IPS-20b (cell line): ENCODE results near the gene RETREG1.

Source experiments
- H3K27ac ChIP-seq: one replicate; pipeline ENCODE4 v1.5.1; 2013; ENCODE audit warnings: low read length
- H3K27me3 ChIP-seq: 2 replicates; pipeline ENCODE4 v1.6.1; 2013; ENCODE audit warnings: mild to moderate bottlenecking, low read length, inconsistent platforms; ENCODE audit not compliant: insufficient read depth
- H3K36me3 ChIP-seq: 2 replicates; pipeline ENCODE4 v1.6.1; 2013; ENCODE audit warnings: low read depth, mild to moderate bottlenecking, inconsistent platforms, low read length, moderate library complexity; ENCODE audit not compliant: insufficient read depth
- H3K4me1 ChIP-seq: 2 replicates; pipeline ENCODE4 v1.6.1; 2013; ENCODE audit warnings: mild to moderate bottlenecking, control low read depth, inconsistent platforms, low read length, moderate library complexity; ENCODE audit not compliant: insufficient read depth
- H3K4me3 ChIP-seq: 2 replicates; pipeline ENCODE4 v1.5.1; 2013; ENCODE audit warnings: mild to moderate bottlenecking, low read length, inconsistent platforms
- H3K9ac ChIP-seq: 2 replicates; pipeline ENCODE4 v1.6.1; 2013; ENCODE audit warnings: low read depth, mild to moderate bottlenecking, inconsistent platforms, low read length, moderate library complexity
- H3K9me3 ChIP-seq: 2 replicates; pipeline ENCODE4 v1.6.1; 2013; ENCODE audit warnings: mild to moderate bottlenecking, low read depth, low read length, inconsistent platforms; ENCODE audit not compliant: insufficient read depth

The RETREG1 gene

DNA sequence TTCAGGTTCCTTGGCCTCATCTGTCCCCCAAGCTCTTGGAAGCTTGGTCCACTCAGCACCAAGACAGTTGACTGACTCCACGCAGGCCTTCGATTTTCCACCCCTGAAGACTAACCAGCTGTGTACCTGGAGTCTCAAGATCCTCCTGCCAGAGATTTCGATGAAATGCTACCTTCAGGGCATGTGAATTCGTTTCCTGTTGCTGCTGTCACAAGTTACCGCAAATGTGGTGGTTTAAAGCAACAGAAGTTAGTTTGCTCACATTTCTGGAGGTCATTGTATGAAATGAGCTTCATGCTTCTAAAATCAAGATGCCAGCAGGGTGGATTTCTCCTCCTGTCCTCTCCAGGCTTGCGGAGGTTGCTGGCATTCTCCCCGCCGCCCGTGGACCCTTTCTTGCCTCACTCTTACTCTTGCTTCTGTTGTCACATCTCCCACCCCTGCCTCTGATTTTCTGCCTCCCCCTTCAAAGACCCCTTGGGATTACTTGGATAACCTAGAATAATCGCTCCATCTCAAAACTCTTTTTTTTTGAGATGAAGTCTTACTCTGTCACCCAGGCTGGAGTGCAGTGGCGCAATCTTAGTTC, 27.6 kb upstream of the RETREG1 start:
- H3K9me3 ChIP-seq: peaks cover 4% of the 10 kb centered on the region; the same call in 1 of the 2 replicates
- H3K36me3 ChIP-seq: no peaks in the 10 kb centered on the region
- no peaks in the 10 kb centered on the region for H3K4me1 ChIP-seq
- no peak overlapping the region for H3K9ac ChIP-seq
- no peak overlapping the region for H3K27ac ChIP-seq
- no peaks in the 10 kb centered on the region for H3K27me3 ChIP-seq
- no peak overlapping the region for H3K4me3 ChIP-seq

DNA sequence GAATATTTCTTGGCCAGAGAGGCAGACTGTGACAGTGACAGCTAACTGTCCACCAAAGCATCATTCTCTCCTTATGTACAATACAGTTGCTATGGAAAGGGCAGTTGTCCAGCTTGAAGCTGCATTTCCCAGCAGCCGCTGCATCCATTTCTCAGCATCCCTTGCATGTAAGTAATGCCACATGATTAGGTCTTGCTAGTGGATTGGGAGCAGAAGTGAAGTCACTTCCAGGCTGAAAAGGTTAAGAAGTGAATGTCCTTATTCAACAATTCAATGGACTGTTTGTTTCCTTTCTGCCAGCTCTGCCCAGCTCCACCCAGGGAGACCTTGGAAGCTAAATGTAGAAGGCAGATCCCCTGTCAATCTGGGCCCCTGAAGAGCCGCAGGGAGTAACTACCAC, 26.1 kb upstream of the RETREG1 start:
- Histone ChIP-seq H3K9ac (no peak overlapping the region), H3K9me3 (peaks cover 6% of the 10 kb centered on the region; the same call in 1 of the 2 replicates), H3K36me3 (no peaks in the 10 kb centered on the region), H3K27me3 (no peaks in the 10 kb centered on the region), H3K4me3 (no peak overlapping the region), H3K4me1 (no peaks in the 10 kb centered on the region), H3K27ac (no peak overlapping the region)

DNA sequence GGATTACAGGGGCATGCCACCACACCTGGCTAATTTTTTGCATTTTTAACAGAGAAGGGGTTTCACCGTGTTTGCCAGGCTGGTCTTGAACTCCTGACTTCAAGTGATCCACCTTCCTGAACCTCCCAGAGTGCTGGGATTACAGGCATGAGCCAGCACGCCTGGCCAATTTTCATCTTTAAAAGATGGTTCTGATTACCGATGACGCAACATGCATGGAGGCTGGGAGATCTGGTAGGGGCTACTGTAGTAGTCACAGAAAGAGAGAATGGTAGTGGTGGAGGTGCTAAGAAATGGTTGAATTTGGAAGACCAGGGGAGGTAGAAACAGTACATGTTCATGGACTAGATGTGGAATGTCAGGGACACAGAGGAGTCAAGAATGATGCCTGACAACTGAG, 22.4 kb upstream of the RETREG1 start:
- Histone ChIP-seq H3K9ac (no peak overlapping the region), H3K36me3 (no peaks in the 10 kb centered on the region), H3K27me3 (no peaks in the 10 kb centered on the region), H3K4me3 (no peak overlapping the region), H3K4me1 (no peaks in the 10 kb centered on the region), H3K27ac (no peak overlapping the region), H3K9me3 (peaks cover 6% of the 10 kb centered on the region; the same call in 1 of the 2 replicates)

DNA sequence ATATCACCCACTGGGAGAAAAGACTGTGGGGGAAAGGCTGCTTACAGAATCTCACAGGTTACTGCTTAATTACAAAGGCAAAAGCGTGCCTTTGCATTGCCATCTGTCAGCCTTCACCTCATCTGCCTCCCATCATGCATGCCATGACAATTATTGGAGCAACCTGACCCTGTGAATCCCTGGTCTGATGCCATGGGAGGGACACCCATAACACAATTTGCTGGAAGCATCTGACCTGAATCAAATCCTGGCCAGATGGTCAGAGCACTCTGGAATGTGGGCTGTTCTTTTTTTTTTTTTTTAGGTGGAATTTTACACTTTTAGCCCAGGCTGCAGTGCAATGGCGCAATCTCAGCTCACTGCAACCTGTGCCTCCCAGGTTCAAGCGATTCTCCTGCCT, 11.6 kb upstream of the RETREG1 start:
- no peak overlapping the region for H3K9ac ChIP-seq
- no peaks in the 10 kb centered on the region; the same call in 1 of the 2 replicates for H3K27me3 ChIP-seq
- no peaks in the 10 kb centered on the region for H3K9me3 ChIP-seq
- H3K4me3 ChIP-seq: no peak overlapping the region
- no peaks in the 10 kb centered on the region for H3K4me1 ChIP-seq
- no peaks in the 10 kb centered on the region for H3K36me3 ChIP-seq
- no peak overlapping the region for H3K27ac ChIP-seq

DNA sequence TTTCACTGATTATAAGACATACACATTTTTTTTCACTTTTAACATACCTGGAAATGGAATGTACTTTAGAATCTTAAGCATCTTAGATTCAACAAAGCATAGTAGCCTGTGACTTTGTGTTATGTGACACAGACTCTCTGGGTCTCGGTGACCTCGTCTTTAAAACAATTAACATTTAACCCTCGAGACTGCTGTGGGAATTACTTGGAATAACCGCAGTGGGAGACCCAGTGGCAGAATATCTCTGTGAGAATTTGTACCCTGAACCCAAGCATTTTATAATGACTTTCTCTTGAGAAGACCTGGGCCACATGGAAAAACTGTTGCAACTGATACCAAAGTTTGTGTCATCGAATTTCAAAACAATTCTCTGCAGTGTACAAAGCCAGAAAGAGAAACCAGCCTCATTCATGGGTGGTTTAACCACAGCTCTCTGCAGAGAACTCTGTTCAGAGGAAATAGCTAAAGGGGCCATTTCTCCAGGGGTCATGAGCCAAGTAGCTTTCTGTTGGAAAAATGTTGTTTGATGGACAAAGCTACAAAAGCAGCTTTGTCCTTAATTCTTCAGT, 10.0 kb upstream of the RETREG1 start:
- Histone ChIP-seq H3K27me3 (no peaks in the 10 kb centered on the region; the same call in 1 of the 2 replicates), H3K36me3 (no peaks in the 10 kb centered on the region), H3K4me3 (no peak overlapping the region), H3K27ac (no peak overlapping the region), H3K9me3 (no peaks in the 10 kb centered on the region), H3K9ac (no peak overlapping the region), H3K4me1 (no peaks in the 10 kb centered on the region)

DNA sequence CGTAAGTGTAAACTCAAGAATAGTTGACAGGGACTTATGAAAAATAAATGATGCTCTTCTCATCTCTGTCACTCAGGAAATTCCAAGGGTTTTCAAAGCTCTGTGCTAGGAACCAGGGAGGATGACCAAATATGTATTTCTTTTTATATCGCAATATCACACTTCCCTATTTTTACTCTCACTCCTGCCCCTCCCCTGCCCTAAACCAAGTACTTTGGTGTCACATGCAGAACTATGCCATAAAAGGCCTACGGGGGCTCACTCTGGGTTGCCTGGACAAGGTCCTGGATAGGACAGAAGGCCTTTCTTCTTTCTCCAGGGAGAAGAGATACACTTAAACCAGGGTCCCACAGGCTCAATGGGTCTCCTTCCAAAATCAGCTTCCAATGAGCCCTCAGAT, 8.3 kb upstream of the RETREG1 start:
- Histone ChIP-seq H3K27me3 (peaks cover 2% of the 10 kb centered on the region; the same call in 1 of the 2 replicates), H3K27ac (no peak overlapping the region), H3K9ac (no peak overlapping the region), H3K36me3 (no peaks in the 10 kb centered on the region), H3K4me1 (no peaks in the 10 kb centered on the region), H3K9me3 (no peaks in the 10 kb centered on the region), H3K4me3 (no peak overlapping the region)

DNA sequence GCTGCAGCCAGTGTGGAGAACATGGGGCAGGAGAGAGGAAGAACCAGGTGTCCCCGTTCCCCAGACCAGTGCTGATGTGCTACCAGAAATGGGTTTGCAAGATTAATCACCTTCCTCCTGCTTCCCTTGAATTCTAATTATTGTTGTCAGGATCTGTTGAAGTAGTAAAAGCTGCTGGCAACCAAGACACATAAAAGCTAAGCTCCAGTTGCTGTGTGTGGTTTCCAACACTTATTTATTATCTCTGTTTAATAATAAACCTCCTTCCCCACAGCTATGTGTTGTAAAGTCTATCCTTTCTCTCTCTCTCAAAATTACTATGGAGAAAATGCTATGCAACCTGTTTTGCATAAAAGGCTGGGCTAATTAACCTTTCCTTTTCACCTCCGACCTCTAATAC, 2.3 kb upstream of the RETREG1 start:
- H3K36me3 ChIP-seq: no peaks in the 10 kb centered on the region
- H3K27ac ChIP-seq: no peak overlapping the region
- H3K27me3 ChIP-seq: peaks cover 58% of the 10 kb centered on the region
- H3K4me1 ChIP-seq: peaks cover 4% of the 10 kb centered on the region
- H3K4me3 ChIP-seq: no peak overlapping the region
- H3K9me3 ChIP-seq: no peaks in the 10 kb centered on the region
- no peak overlapping the region for H3K9ac ChIP-seq

DNA sequence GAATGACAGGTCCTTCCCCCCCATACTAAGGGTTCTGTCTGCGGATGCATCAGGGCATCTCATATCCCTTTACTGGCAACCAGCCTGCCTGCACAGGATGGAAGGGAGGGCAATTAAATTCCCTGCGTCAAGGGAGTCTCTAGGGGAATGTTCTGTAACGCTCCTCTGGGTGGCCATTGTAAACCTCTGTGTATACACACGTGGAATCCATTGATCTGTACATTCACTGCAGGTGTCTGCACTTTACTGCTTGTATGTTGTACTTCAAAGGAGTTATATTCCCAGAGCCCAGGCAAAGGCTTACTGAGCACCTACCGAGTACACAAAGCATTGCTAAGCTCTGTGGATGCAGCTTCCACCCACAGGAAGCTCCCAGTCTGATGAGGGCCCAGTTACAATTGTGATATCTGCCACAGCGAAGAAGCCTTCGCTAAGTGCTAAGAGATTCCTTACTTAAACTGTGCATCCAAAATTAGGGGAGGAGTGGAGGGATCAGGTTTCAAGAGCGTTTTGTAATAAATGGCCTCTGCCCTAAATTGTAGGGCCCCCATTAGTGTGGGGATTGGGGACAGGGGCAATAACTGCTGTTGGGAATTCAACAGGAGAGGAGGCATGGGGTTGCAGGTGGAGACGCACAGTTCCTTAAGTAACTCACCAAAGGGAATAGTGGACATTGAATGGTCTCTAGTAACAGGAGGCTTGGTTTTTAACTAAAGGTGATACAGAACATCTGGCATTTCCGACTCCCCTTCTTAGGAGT, 1.5 kb upstream of the RETREG1 start:
- Histone ChIP-seq H3K27me3 (peaks cover 61% of the 10 kb centered on the region), H3K9ac (no peak overlapping the region), H3K4me1 (peaks cover 4% of the 10 kb centered on the region), H3K4me3 (no peak overlapping the region), H3K36me3 (no peaks in the 10 kb centered on the region), H3K27ac (no peak overlapping the region), H3K9me3 (no peaks in the 10 kb centered on the region)

DNA sequence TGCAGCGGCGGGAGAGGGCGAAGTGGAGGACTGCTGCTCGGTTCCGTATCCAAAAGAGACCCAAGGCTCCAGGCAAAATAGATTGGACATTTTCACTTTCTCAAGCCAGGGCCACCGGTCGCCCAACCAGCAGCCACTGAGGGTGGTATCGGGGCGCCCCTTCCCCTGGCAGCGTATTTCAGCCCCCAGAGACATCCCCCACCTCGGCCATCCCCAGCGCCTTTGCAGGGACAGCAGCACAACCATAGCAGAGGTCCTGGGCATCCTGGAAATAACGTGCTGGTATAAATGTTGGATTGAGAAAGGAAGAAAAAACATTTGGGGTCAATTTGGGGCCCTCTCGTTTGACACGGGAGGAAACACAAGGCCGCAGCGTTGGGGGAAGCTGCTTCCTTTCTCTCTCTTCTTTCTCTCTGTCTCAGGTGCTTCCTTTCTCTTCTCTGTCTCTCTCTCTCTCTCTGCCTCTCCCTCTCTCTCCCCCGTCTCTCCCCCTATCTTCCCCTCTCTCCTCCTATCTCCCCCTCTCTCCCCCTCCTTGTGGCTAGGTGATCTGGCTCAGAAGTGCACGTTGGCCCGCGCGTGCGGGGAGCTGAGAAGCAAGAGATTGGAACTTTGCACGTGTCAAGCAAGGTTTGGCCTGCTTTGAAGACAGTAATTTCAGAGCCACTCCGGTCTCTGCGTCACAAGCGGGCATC, 624 bp upstream of the RETREG1 start:
- peaks cover 61% of the 10 kb centered on the region for H3K27me3 ChIP-seq
- H3K27ac ChIP-seq: no peak overlapping the region
- H3K9me3 ChIP-seq: no peaks in the 10 kb centered on the region
- no peaks in the 10 kb centered on the region for H3K36me3 ChIP-seq
- H3K4me1 ChIP-seq: peaks cover 4% of the 10 kb centered on the region
- H3K9ac ChIP-seq: peak overlapping the region; percentile 37; the same call in 1 of the 2 replicates
- peak overlapping the region; percentile 77 for H3K4me3 ChIP-seq

DNA sequence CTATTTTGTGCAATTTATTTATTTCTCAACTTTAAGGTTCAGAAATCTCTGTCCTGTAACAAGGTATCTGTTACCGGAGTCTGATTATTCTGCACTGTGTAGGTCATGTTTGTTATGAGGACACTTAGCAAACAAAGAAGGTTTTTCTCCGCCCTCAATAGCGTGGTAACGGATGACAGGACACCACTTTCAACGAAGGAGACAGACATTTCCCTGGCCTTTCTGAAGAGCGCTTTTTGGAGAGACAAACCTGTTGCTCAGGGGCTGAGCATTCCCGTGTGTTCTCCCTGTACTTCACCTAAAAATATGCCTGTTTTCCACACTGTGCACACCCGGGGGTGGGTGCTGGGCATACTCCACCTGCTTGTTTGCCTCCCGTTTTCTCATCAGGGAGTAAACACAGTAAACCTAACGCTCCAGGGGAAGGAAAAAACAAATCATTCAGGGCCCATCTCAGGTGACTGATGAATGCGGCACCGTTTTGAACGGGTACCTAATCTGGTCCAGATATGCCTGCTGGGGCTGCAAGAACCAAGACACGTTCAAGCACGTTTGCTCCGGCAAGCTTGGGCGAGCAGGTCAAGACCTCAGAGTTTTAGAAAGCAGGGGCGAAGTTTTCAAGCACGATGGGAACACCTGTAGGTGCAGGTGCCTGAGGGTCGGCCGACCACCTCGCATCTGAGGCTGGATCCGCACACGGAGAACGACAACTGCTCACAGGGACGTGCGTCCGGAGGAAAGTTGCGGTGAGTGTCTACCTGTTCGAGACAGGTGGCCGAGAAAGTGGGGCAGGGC, 859 bp downstream of the RETREG1 start:
- H3K4me3 ChIP-seq: peak overlapping the region; percentile 77
- peaks cover 4% of the 10 kb centered on the region for H3K4me1 ChIP-seq
- peaks cover 61% of the 10 kb centered on the region for H3K27me3 ChIP-seq
- peak overlapping the region; percentile 28; the same call in 1 of the 2 replicates for H3K9ac ChIP-seq
- H3K27ac ChIP-seq: no peak overlapping the region
- no peaks in the 10 kb centered on the region for H3K36me3 ChIP-seq
- no peaks in the 10 kb centered on the region for H3K9me3 ChIP-seq

DNA sequence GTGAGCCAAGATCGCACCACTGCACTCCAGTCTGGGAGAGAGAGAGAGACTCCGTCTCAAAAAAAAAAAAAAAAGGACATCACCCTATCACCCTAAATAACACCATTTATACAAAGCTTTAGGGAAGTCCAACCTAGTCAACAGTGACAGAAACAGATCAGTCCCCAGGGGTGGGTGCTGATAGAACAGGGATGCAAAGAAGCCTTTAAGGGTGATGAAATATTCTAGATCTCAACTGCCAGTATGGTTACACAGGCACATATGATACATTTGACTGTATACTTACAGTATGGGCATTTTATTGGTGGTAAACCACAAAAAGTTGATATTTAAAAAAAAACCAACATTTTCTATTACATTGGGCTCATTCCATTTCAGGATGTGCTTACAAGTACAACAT, 4.8 kb downstream of the RETREG1 start:
- no peak overlapping the region for H3K27ac ChIP-seq
- peaks cover 29% of the 10 kb centered on the region for H3K27me3 ChIP-seq
- H3K36me3 ChIP-seq: no peaks in the 10 kb centered on the region
- no peak overlapping the region for H3K9ac ChIP-seq
- no peaks in the 10 kb centered on the region for H3K9me3 ChIP-seq
- peaks cover 10% of the 10 kb centered on the region for H3K4me1 ChIP-seq
- no peak overlapping the region for H3K4me3 ChIP-seq
